Neuronal stem cell (in vitro differentiated cells): ENCODE data around the gene WDR88.
A peak's percentile ranks its signal among the peaks of the same experiment; 100 is the strongest.

ENCODE experiments used
- DNase-seq: peaks from one replicate; pipeline ENCODE4 v3.0.0-alpha.2; 2013; ENCODE audit warnings: low spot score
- H2AFZ ChIP-seq: one replicate; pipeline ENCODE4 v1.6.1; 2013; ENCODE audit warnings: mild to moderate bottlenecking, low read length, inconsistent platforms
- H2AK5ac ChIP-seq: 2 replicates; pipeline ENCODE4 v1.6.1; 2013; ENCODE audit warnings: low read depth, mild to moderate bottlenecking, inconsistent platforms, low read length, moderate library complexity, mixed read lengths
- H2BK120ac ChIP-seq: 2 replicates; pipeline ENCODE4 v1.6.1; 2013; ENCODE audit warnings: low read depth, mild to moderate bottlenecking, inconsistent platforms, low read length, moderate library complexity, mixed read lengths
- H2BK12ac ChIP-seq: one replicate; pipeline ENCODE4 v1.6.1; 2013; ENCODE audit warnings: low read length, inconsistent platforms
- H2BK15ac ChIP-seq: 2 replicates; pipeline ENCODE4 v1.6.1; 2013; ENCODE audit warnings: mild to moderate bottlenecking, low read length, inconsistent platforms, mixed read lengths
- H2BK5ac ChIP-seq: one replicate; pipeline ENCODE4 v1.6.1; 2013; ENCODE audit warnings: inconsistent platforms, mild to moderate bottlenecking, low read length, moderate library complexity
- H3K14ac ChIP-seq: one replicate; pipeline ENCODE4 v1.6.1; 2013; ENCODE audit warnings: low read length, inconsistent platforms
- H3K18ac ChIP-seq: 2 replicates; pipeline ENCODE4 v1.6.1; 2013; ENCODE audit warnings: low read length, inconsistent platforms
- H3K23ac ChIP-seq: 2 replicates; pipeline ENCODE4 v1.6.1; 2013; ENCODE audit warnings: low read depth, mild to moderate bottlenecking, mixed read lengths, low read length, inconsistent platforms; ENCODE audit not compliant: poor library complexity
- H3K27ac ChIP-seq: replicated peaks from 3 replicates; pipeline ENCODE4 v1.5.1; 2013; ENCODE audit warnings: low read length, inconsistent platforms
- H3K27me3 ChIP-seq, 3 experiments: 2 replicates each; pipeline ENCODE4 v1.6.1; 2013; ENCODE audit warnings: low read length in 3 of 3, mild to moderate bottlenecking in 2 of 3, inconsistent platforms in 1 of 3, low read depth in 1 of 3, mixed read lengths in 1 of 3, moderate library complexity in 1 of 3; ENCODE audit not compliant: control insufficient read depth in 3 of 3, insufficient read depth in 3 of 3
- H3K36me3 ChIP-seq, 2 donors: replicated peaks in 1 of 2; 2 replicates each; pipeline ENCODE4 v1.6.1; 2013; ENCODE audit warnings: low read length in 2 of 2; ENCODE audit not compliant: control insufficient read depth in 2 of 2, insufficient read depth in 2 of 2
- H3K4ac ChIP-seq: 2 replicates; pipeline ENCODE4 v1.6.1; 2013; ENCODE audit warnings: inconsistent platforms, mild to moderate bottlenecking, low read length, moderate library complexity
- H3K4me1 ChIP-seq, 2 donors: 1 replicate in 1 of 2; 2 replicates in 1 of 2; pipeline ENCODE4 v1.6.1; 2013; ENCODE audit warnings: low read length in 2 of 2, low read depth in 1 of 2; ENCODE audit not compliant: control insufficient read depth in 2 of 2, insufficient read depth in 1 of 2
- H3K4me2 ChIP-seq: one replicate; pipeline ENCODE4 v1.6.1; 2013; ENCODE audit warnings: mild to moderate bottlenecking, low read length, inconsistent platforms; ENCODE audit not compliant: insufficient read depth, poor library complexity, severe bottlenecking
- H3K4me3 ChIP-seq, 2 donors: 2 replicates each; pipeline ENCODE4 v1.5.1; 2013; ENCODE audit warnings: low read length in 2 of 2, mild to moderate bottlenecking in 2 of 2, inconsistent platforms in 1 of 2, moderate library complexity in 1 of 2
- H3K79me1 ChIP-seq: one replicate; pipeline ENCODE4 v1.6.1; 2013; ENCODE audit warnings: low read depth, mild to moderate bottlenecking, inconsistent platforms, low read length, moderate library complexity
- H3K9ac ChIP-seq: one replicate; pipeline ENCODE4 v1.6.1; 2013; ENCODE audit warnings: mild to moderate bottlenecking, low read depth, low read length, inconsistent platforms; ENCODE audit not compliant: poor library complexity
- H3K9me3 ChIP-seq, 2 donors: replicated peaks in 1 of 2; 2 replicates each; pipeline versions ENCODE3 to v1.6.1; 2013; ENCODE audit warnings: low read length in 2 of 2, mild to moderate bottlenecking in 2 of 2, inconsistent platforms in 1 of 2, low read depth in 1 of 2, mixed read lengths in 1 of 2, moderate library complexity in 1 of 2; ENCODE audit not compliant: control insufficient read depth in 2 of 2, insufficient read depth in 1 of 2
- H4K8ac ChIP-seq: one replicate; pipeline ENCODE4 v1.6.1; 2013; ENCODE audit warnings: low read depth, mild to moderate bottlenecking, inconsistent platforms, low read length, moderate library complexity
- H4K91ac ChIP-seq: one replicate; pipeline ENCODE4 v1.6.1; 2013; ENCODE audit warnings: low read length, low read depth, mild to moderate bottlenecking, inconsistent platforms; ENCODE audit not compliant: poor library complexity
- WGBS, 2 donors: extraction: QIAGEN DNeasy Blood & Tissue Kit; methylation state at CpG; one replicate each; pipeline ENCODE4 v1.1.7; 2013; ENCODE audit warnings: missing lambda C conversion rate in 2 of 2, mixed read lengths in 1 of 2; ENCODE audit not compliant: insufficient read length in 2 of 2, insufficient replicate concordance in 1 of 2; ENCODE audit errors: extremely low coverage in 2 of 2; 5-methylcytosine and 5-hydroxymethylcytosine counted together

Gene WDR88

GRCh38 chr19:33110137-33110910 is 21.6 kb upstream of the WDR88 start:
- Histone ChIP-seq H2BK120ac (no peak overlapping the region), H4K8ac (peak overlapping the region; percentile 9), H4K91ac (no peak overlapping the region), H3K14ac (no peak overlapping the region), H3K9me3 (no peaks in the 10 kb centered on the region), H3K4me2 (no peak overlapping the region), H2BK5ac (no peak overlapping the region), H3K4me1 (no peaks in the 10 kb centered on the region), H2AFZ (no peak overlapping the region), H3K27me3 (no peaks in the 10 kb centered on the region), H3K79me1 (no peaks in the 10 kb centered on the region), H3K9ac (no peak overlapping the region), H3K36me3 (peaks cover 24 to 83% of the 10 kb centered on the region in 2 donors), H3K23ac (no peak overlapping the region), H2BK15ac (no peak overlapping the region), H3K4ac (no peak overlapping the region), H3K18ac (no peak overlapping the region), H2AK5ac (no peak overlapping the region), H3K27ac (no peak overlapping the region), H2BK12ac (no peak overlapping the region), H3K4me3 (no peak overlapping the region)
- WGBS, 2 donors, result no CpG with 5 or more reads among the region's 9 CpGs
- DNase-seq, result no peak

- Histone ChIP-seq H2AFZ (no peak overlapping the region), H3K27ac (no peak overlapping the region), H3K79me1 (no peaks in the 10 kb centered on the region), H4K91ac (no peak overlapping the region), H3K14ac (no peak overlapping the region), H3K4ac (no peak overlapping the region), H2BK120ac (no peak overlapping the region), H3K4me2 (no peak overlapping the region), H3K23ac (no peak overlapping the region), H3K4me1 (no peaks in the 10 kb centered on the region), H3K4me3 (no peak overlapping the region), H3K9me3 (no peaks in the 10 kb centered on the region), H3K9ac (no peak overlapping the region), H2BK5ac (no peak overlapping the region), H2AK5ac (no peak overlapping the region), H4K8ac (no peak overlapping the region), H2BK15ac (no peak overlapping the region), H3K18ac (no peak overlapping the region), H3K27me3 (no peaks in the 10 kb centered on the region), H3K36me3 (peaks cover 23 to 87% of the 10 kb centered on the region in 2 donors), H2BK12ac (no peak overlapping the region)
- no CpG with 5 or more reads among the region's 11 CpGs for WGBS, 2 donors
- DNase-seq, result no peak
Observed at GRCh38 chr19:33111587-33111986, 20.3 kb upstream of the WDR88 start.

GRCh38 chr19:33114312-33114711 is 17.6 kb upstream of the WDR88 start:
- no peaks in the 10 kb centered on the region for H3K9me3 ChIP-seq
- H4K8ac ChIP-seq, result no peak overlapping the region
- H3K4me2 ChIP-seq, result no peak overlapping the region
- H4K91ac ChIP-seq, result no peak overlapping the region
- no peaks in the 10 kb centered on the region for H3K79me1 ChIP-seq
- H3K18ac ChIP-seq, result no peak overlapping the region
- no peak overlapping the region for H2BK15ac ChIP-seq
- no peak overlapping the region for H3K4me3 ChIP-seq
- H3K9ac ChIP-seq, result no peak overlapping the region
- no peak overlapping the region for H3K23ac ChIP-seq
- no peak overlapping the region for H3K4ac ChIP-seq
- no peaks in the 10 kb centered on the region for H3K4me1 ChIP-seq
- WGBS, 2 donors, result no CpG with 5 or more reads among the region's 4 CpGs
- DNase-seq, result no peak
- no peak overlapping the region for H2BK5ac ChIP-seq
- H2AK5ac ChIP-seq, result no peak overlapping the region
- H3K14ac ChIP-seq, result no peak overlapping the region
- no peak overlapping the region for H2AFZ ChIP-seq
- H3K36me3 ChIP-seq, result peaks cover 17 to 83% of the 10 kb centered on the region in 2 donors
- H3K27me3 ChIP-seq, result no peaks in the 10 kb centered on the region
- no peak overlapping the region for H2BK120ac ChIP-seq
- H3K27ac ChIP-seq, result no peak overlapping the region
- H2BK12ac ChIP-seq, result no peak overlapping the region

- H3K4me3 ChIP-seq, result no peak overlapping the region
- no peak overlapping the region for H4K91ac ChIP-seq
- no peak overlapping the region for H2BK120ac ChIP-seq
- no peak overlapping the region for H2BK15ac ChIP-seq
- H2AFZ ChIP-seq, result no peak overlapping the region
- H2BK12ac ChIP-seq, result no peak overlapping the region
- no peak overlapping the region for H3K14ac ChIP-seq
- H2AK5ac ChIP-seq, result no peak overlapping the region
- H3K27ac ChIP-seq, result no peak overlapping the region
- H3K27me3 ChIP-seq, result no peaks in the 10 kb centered on the region
- H3K4me2 ChIP-seq, result no peak overlapping the region
- no peaks in the 10 kb centered on the region for H3K79me1 ChIP-seq
- no peak overlapping the region for H3K18ac ChIP-seq
- peaks cover 6 to 66% of the 10 kb centered on the region in 2 donors for H3K36me3 ChIP-seq
- H2BK5ac ChIP-seq, result no peak overlapping the region
- H3K4ac ChIP-seq, result no peak overlapping the region
- no peak overlapping the region for H3K9ac ChIP-seq
- H4K8ac ChIP-seq, result no peak overlapping the region
- H3K9me3 ChIP-seq, result no peaks in the 10 kb centered on the region
- WGBS, 2 donors, result no CpG with 5 or more reads among the region's 8 CpGs
- H3K4me1 ChIP-seq, result no peaks in the 10 kb centered on the region
- no peak for DNase-seq
- H3K23ac ChIP-seq, result no peak overlapping the region
Observed at GRCh38 chr19:33117501-33117900, 14.4 kb upstream of the WDR88 start.
